ENCODE measurements around the gene KHDRBS1.

Gene KHDRBS1

GRCh38 chr1:32013386-32014198 lies at the start of gene KHDRBS1:
KHDRBS1 (plus strand) TSS chr1:32013868; CDS start chr1:32013996, 128 bp downstream.
- no peak for TF ChIP-seq CTCF (IDR thresholded peaks at IDR 0.05; ENCODE audit: low read depth, low read length)

GRCh38 chr1:31970873-31971272 lies 42.8 kb upstream of the KHDRBS1 start:
- TF ChIP-seq CTCF (IDR thresholded peaks at IDR 0.05; ENCODE audit: low read depth, low read length): no peak
- H3K4me3 ChIP-seq (ENCODE audit: low read depth, low read length): no peak overlapping the region

More at GRCh38 chr1:32013386-32014198, at the start of gene KHDRBS1:
- peak within 1 kb of the TSS; percentile 97 for H3K4me3 ChIP-seq (ENCODE audit: low read depth, low read length)

GRCh38 chr1:31976401-31976800 lies 37.3 kb upstream of the KHDRBS1 start:
- TF ChIP-seq CTCF (IDR thresholded peaks at IDR 0.05; ENCODE audit: low read depth, low read length): no peak
- no peak overlapping the region for H3K4me3 ChIP-seq (ENCODE audit: low read depth, low read length)

- peak; percentile 35 for TF ChIP-seq CTCF (IDR thresholded peaks at IDR 0.05; ENCODE audit: low read depth, low read length)
- H3K4me3 ChIP-seq (ENCODE audit: low read depth, low read length): no peak overlapping the region
Measured at GRCh38 chr1:31977385-31978131, 36.1 kb upstream of the KHDRBS1 start.

GRCh38 chr1:31978843-31979400 lies 34.7 kb upstream of the KHDRBS1 start:
- TF ChIP-seq CTCF (IDR thresholded peaks at IDR 0.05; ENCODE audit: low read depth, low read length): no peak
- no peak overlapping the region for H3K4me3 ChIP-seq (ENCODE audit: low read depth, low read length)

GRCh38 chr1:31980835-31981455 lies 32.7 kb upstream of the KHDRBS1 start:
- no peak overlapping the region for H3K4me3 ChIP-seq (ENCODE audit: low read depth, low read length)
- no peak for TF ChIP-seq CTCF (IDR thresholded peaks at IDR 0.05; ENCODE audit: low read depth, low read length)

All from WI38 (cell line).